Loucy (cell line): Measurements from ENCODE around the gene TNP2.
"Not testable (repeated sequence)": the region's sequence is repeated elsewhere in the genome, so short reads cannot be mapped to it uniquely, and the experiment has no call there.

Experiments
- CTCF ChIP-seq: fragments of 200-600 bp; sonication (generic); conservative IDR thresholded peaks from 2 replicates; pipeline ENCODE4 v1.5.1; 2014; ENCODE audit warnings: mild to moderate bottlenecking, antibody characterized with exemption, low read length
- EZH2phosphoT487 ChIP-seq: fragments of 200-600 bp; IDR thresholded peaks from 2 replicates; pipeline ENCODE4 v1.6.1; 2018; ENCODE audit warnings: antibody characterized with exemption, mild to moderate bottlenecking, moderate library complexity, borderline replicate concordance

GRCh38 chr16:11289696-11290095 lies 20.6 kb upstream of the TNP2 start:
- TF ChIP-seq CTCF, EZH2phosphoT487: not testable (repeated sequence)
